IPS DF 4.7 (cell line): ENCODE data around the gene ABHD12.

Experiments used
- DNase-seq: peaks from one replicate; pipeline ENCODE4 v3.0.0-alpha.2; 2013; ENCODE audit warnings: low spot score; ENCODE audit errors: extremely low read depth

ABHD12 gene

GRCh38 chr20:25308671-25309394 is 81.8 kb downstream of the ABHD12 start:
- DNase-seq: no peak

- no peak for DNase-seq
Observed at GRCh38 chr20:25308083-25308491, 82.5 kb downstream of the ABHD12 start.

- no peak for DNase-seq
Observed at GRCh38 chr20:25306991-25307903, 83.4 kb downstream of the ABHD12 start.

- DNase-seq: no peak
Observed at GRCh38 chr20:25304025-25304549, 86.5 kb downstream of the ABHD12 start.

- DNase-seq: no peak
Observed at GRCh38 chr20:25303292-25304024, 87.2 kb downstream of the ABHD12 start.

- no peak for DNase-seq
Observed at GRCh38 chr20:25302596-25302995, 88.0 kb downstream of the ABHD12 start.

- DNase-seq: no peak
Observed at GRCh38 chr20:25301357-25301920, 89.2 kb downstream of the ABHD12 start.

- no peak for DNase-seq
Observed at GRCh38 chr20:25300496-25301170, 90.0 kb downstream of the ABHD12 start.

- DNase-seq: no peak
Observed at GRCh38 chr20:25299806-25300205, 90.8 kb downstream of the ABHD12 start.

GRCh38 chr20:25297141-25297905 is 93.3 kb downstream of the ABHD12 start:
- no peak for DNase-seq

- DNase-seq: no peak
Observed at GRCh38 chr20:25296094-25297093, 94.2 kb downstream of the ABHD12 start.

GRCh38 chr20:25295386-25296093 is 95.1 kb downstream of the ABHD12 start:
- no peak for DNase-seq

- DNase-seq: no peak
Observed at GRCh38 chr20:25294459-25295385, 95.9 kb downstream of the ABHD12 start.

GRCh38 chr20:25293910-25294458 is 96.7 kb downstream of the ABHD12 start:
- no peak for DNase-seq

- no peak for DNase-seq
Observed at GRCh38 chr20:25293507-25293906, 97.1 kb downstream of the ABHD12 start.

- no peak for DNase-seq
Observed at GRCh38 chr20:25292176-25292891, 98.3 kb downstream of the ABHD12 start.
